Endodermal cell (in vitro differentiated cells): ENCODE measurements around the gene SPG7. TPM values are rescaled to one million over a fixed set of nuclear protein-coding genes. Genes with fewer than 3 reads are reported as not detected.

Experiments
- DNase-seq: peaks from one replicate; pipeline ENCODE4 v3.0.0-alpha.2; 2017
- H3K27ac ChIP-seq: 2 replicates; pipeline ENCODE4 v1.5.1; 2013; ENCODE audit warnings: mild to moderate bottlenecking, low read depth, low read length, moderate library complexity
- H3K27me3 ChIP-seq: 2 replicates; pipeline ENCODE4 v1.6.1; 2013; ENCODE audit warnings: mild to moderate bottlenecking, low read length, moderate library complexity; ENCODE audit not compliant: insufficient read depth, control insufficient read depth, poor library complexity, severe bottlenecking
- H3K36me3 ChIP-seq: 2 replicates; pipeline ENCODE4 v1.7.0; 2013; ENCODE audit warnings: mild to moderate bottlenecking, low read length, moderate library complexity; ENCODE audit not compliant: control insufficient read depth, insufficient read depth
- H3K4me1 ChIP-seq: one replicate; pipeline ENCODE4 v1.7.0; 2013; ENCODE audit warnings: low read length; ENCODE audit not compliant: control insufficient read depth, insufficient read depth
- H3K4me3 ChIP-seq: 2 replicates; pipeline ENCODE4 v1.5.1; 2013; ENCODE audit warnings: mild to moderate bottlenecking, low read length, moderate library complexity
- H3K9ac ChIP-seq: 2 replicates; pipeline ENCODE4 v1.6.1; 2013; ENCODE audit warnings: mild to moderate bottlenecking, low read length, moderate library complexity; ENCODE audit not compliant: poor library complexity, severe bottlenecking; ENCODE audit errors: extremely low read depth
- H3K9me3 ChIP-seq: 2 replicates; pipeline ENCODE4 v1.6.1; 2013; ENCODE audit warnings: mild to moderate bottlenecking, low read length, moderate library complexity; ENCODE audit not compliant: control insufficient read depth
- H3K27ac Mint-ChIP-seq: 2 replicates; pipeline ENCODE4 v1.8.0; 2020; ENCODE audit warnings: mixed read lengths
- H3K27me3 Mint-ChIP-seq: 2 replicates; pipeline ENCODE4 v1.8.0; 2021; ENCODE audit warnings: mild to moderate bottlenecking, mixed read lengths; ENCODE audit not compliant: insufficient read depth
- H3K36me3 Mint-ChIP-seq: 2 replicates; pipeline ENCODE4 v1.8.0; 2020; ENCODE audit warnings: low read depth, mixed read lengths
- H3K4me1 Mint-ChIP-seq: 2 replicates; pipeline ENCODE4 v1.8.0; 2020; ENCODE audit warnings: mixed read lengths
- H3K4me3 Mint-ChIP-seq: 2 replicates; pipeline ENCODE4 v1.8.0; 2020; ENCODE audit warnings: mild to moderate bottlenecking, moderate library complexity, mixed read lengths
- H3K9me3 Mint-ChIP-seq: 2 replicates; pipeline ENCODE4 v1.8.0; 2020; ENCODE audit warnings: mild to moderate bottlenecking, mixed read lengths
- WGBS, 2 experiments: methylation state at CpG; one replicate each; pipeline versions ENCODE4 v1.1.5 to v1.1.7; 2013; ENCODE audit warnings: missing lambda C conversion rate in 2 of 2, mixed read lengths in 1 of 2; ENCODE audit not compliant: insufficient coverage in 1 of 2, insufficient read length in 1 of 2; 5-methylcytosine and 5-hydroxymethylcytosine counted together
- total RNA-seq, 2 donors: library from RNA; stranded (reverse); fragmentation: NEBNext Ultra II Directional in 1 of 2; extraction: Animal tissue kit (Norgen Biotek cat#: 25700) in 1 of 2; gene quantifications; 2 replicates in 1 of 2; 3 replicates in 1 of 2; pipeline ENCODE4 v1.2.1, GENCODE V29; 2021
- TF ChIP-seq, protein P1 (sequence below): fragments of 200-600 bp; sonication (generic); conservative IDR thresholded peaks from 2 replicates; pipeline ENCODE4 v1.5.0; 2021; ENCODE audit warnings: antibody characterized with exemption, mild to moderate bottlenecking

SPG7 gene
- total RNA-seq, 2 donors from 2014 or later: 153 to 156 TPM

DNA sequence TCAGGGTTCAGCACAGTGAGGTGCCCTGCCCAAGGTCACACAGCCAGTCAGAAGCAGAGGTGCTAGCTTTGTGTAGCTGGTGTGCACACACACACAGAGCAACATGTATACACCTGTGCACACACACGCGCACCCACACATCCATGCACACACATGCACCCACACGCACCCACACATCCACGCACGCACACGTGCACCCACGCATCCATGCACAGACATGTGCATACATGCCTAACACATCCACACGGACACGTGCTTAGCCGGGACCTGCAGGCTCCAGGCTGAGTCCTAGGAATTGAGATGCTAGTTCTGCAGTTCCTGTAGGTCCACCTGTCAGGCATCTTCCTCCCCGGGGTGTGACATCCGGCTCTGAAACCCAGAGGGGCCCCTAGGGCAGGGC lies 92.2 kb downstream of the SPG7 start:
- Histone ChIP-seq H3K9me3 (no peaks in the 10 kb centered on the region), H3K36me3 (no peaks in the 10 kb centered on the region), H3K27me3 (no peaks in the 10 kb centered on the region), H3K4me1 (no peaks in the 10 kb centered on the region), H3K4me3 (no peak overlapping the region), H3K9ac (no peak overlapping the region), H3K27ac (no peak overlapping the region)
- Mint-ChIP-seq H3K36me3 (no peaks in the 10 kb centered on the region), H3K9me3 (no peaks in the 10 kb centered on the region), H3K4me3 (no peak overlapping the region), H3K4me1 (peaks cover 7% of the 10 kb centered on the region), H3K27me3 (no peaks in the 10 kb centered on the region), H3K27ac (no peak overlapping the region)
- WGBS, 2 experiments: 91 to 95% methylated on average over 10 to 12 of the region's 12 CpGs
- no peak for DNase-seq
- TF ChIP-seq, protein P1, sequence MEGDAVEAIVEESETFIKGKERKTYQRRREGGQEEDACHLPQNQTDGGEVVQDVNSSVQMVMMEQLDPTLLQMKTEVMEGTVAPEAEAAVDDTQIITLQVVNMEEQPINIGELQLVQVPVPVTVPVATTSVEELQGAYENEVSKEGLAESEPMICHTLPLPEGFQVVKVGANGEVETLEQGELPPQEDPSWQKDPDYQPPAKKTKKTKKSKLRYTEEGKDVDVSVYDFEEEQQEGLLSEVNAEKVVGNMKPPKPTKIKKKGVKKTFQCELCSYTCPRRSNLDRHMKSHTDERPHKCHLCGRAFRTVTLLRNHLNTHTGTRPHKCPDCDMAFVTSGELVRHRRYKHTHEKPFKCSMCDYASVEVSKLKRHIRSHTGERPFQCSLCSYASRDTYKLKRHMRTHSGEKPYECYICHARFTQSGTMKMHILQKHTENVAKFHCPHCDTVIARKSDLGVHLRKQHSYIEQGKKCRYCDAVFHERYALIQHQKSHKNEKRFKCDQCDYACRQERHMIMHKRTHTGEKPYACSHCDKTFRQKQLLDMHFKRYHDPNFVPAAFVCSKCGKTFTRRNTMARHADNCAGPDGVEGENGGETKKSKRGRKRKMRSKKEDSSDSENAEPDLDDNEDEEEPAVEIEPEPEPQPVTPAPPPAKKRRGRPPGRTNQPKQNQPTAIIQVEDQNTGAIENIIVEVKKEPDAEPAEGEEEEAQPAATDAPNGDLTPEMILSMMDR: no peak

DNA sequence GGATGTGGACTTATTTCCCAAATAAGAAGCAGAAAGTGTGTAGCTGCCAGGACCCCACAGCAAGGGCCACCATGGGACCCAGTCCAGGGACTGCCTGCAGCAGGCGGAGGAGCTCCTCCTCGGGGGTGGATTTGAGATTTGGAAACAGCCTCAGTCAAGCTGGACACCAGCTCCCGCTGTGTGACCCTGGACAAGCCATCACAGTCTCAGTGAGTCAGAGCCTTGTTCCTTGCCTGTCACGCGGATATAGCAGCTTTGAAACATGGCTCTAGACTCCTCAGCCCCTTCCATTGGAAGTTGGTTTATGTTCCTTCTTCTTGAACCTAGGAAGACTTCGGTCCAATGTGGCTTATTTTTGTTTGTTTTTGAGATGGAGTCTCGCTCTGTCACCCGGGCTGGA lies 92.8 kb downstream of the SPG7 start:
- 94 to 95% methylated on average over 6 to 8 of the region's 8 CpGs for WGBS, 2 experiments

DNA sequence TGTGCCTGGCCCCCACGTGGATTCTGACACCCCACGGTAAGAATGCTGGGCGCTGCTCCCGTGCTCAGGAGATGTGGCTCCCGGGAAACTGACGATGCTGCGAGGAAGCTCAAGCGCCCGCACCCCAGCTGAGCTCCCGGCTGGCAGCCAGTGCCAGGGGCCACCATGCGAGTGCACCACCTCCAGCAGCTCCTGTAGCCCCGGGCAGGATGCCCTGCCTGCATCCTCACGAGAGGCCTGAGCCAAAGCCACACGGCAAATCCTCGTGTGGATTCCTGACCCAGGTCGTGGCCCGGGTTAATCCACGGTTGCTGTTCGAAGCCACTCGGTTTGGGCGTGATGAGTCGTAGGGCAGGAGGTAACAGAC lies 93.7 kb downstream of the SPG7 start:
- WGBS, 2 experiments: 69 to 79% methylated on average over 21 to 22 of the region's 22 CpGs
- H3K27ac ChIP-seq: no peak overlapping the region
- no peaks in the 10 kb centered on the region for H3K27me3 Mint-ChIP-seq

More for the DNA sequence above, 92.8 kb downstream of the SPG7 start:
- no peaks in the 10 kb centered on the region for H3K36me3 ChIP-seq
- no peaks in the 10 kb centered on the region for H3K9me3 ChIP-seq
- no peak overlapping the region for H3K9ac ChIP-seq
- H3K9me3 Mint-ChIP-seq: no peaks in the 10 kb centered on the region
- DNase-seq: no peak
- TF ChIP-seq, protein P1: no peak
- no peak overlapping the region for H3K4me3 Mint-ChIP-seq
- H3K4me1 Mint-ChIP-seq: peaks cover 7% of the 10 kb centered on the region
- H3K27ac ChIP-seq: no peak overlapping the region
- H3K4me3 ChIP-seq: no peak overlapping the region
- no peaks in the 10 kb centered on the region for H3K27me3 Mint-ChIP-seq
- no peak overlapping the region for H3K27ac Mint-ChIP-seq
- no peaks in the 10 kb centered on the region for H3K4me1 ChIP-seq
- no peaks in the 10 kb centered on the region for H3K36me3 Mint-ChIP-seq
- H3K27me3 ChIP-seq: no peaks in the 10 kb centered on the region

More for the DNA sequence above, 93.7 kb downstream of the SPG7 start:
- Mint-ChIP-seq H3K36me3 (no peaks in the 10 kb centered on the region), H3K4me3 (no peak overlapping the region), H3K9me3 (no peaks in the 10 kb centered on the region), H3K27ac (no peak overlapping the region), H3K4me1 (peaks cover 7% of the 10 kb centered on the region)
- Histone ChIP-seq H3K9me3 (no peaks in the 10 kb centered on the region), H3K9ac (no peak overlapping the region), H3K36me3 (no peaks in the 10 kb centered on the region), H3K4me3 (no peak overlapping the region), H3K27me3 (no peaks in the 10 kb centered on the region), H3K4me1 (no peaks in the 10 kb centered on the region)
- DNase-seq: no peak
- TF ChIP-seq, protein P1: no peak
